Body of pancreas (tissue), 4 donors: Measurements from ENCODE around the gene ADD1. TPM values are rescaled to one million over a fixed set of nuclear protein-coding genes. Genes with fewer than 3 reads are reported as not detected.

ENCODE experiments used
- ATAC-seq: fragments of 150-250 bp; one replicate; pipeline ENCODE4 v1.9.1; 2016
- DNase-seq, 4 donors: peaks; one replicate each; pipeline ENCODE4 v3.0.0-alpha.2; 2019
- H3K27ac ChIP-seq, 4 donors: fragments of 200-600 bp; sonication (generic); 1 replicate in 3 of 4; 2 replicates in 1 of 4; pipeline versions ENCODE4 v1.5.1 to v1.6.1; 2016 to 2019; ENCODE audit warnings: mild to moderate bottlenecking in 1 of 4, mixed read lengths in 1 of 4, moderate library complexity in 1 of 4
- H3K27me3 ChIP-seq, 2 donors: fragments of 200-600 bp; sonication (generic); one replicate each; pipeline ENCODE4 v1.6.0; 2016; ENCODE audit warnings: mild to moderate bottlenecking in 1 of 2
- H3K36me3 ChIP-seq, 2 donors: fragments of 200-600 bp; sonication (generic); replicated peaks in 1 of 2; 2 replicates each; pipeline ENCODE4 v1.5.1; 2016; ENCODE audit warnings: low read depth in 2 of 2; ENCODE audit not compliant: insufficient read depth in 1 of 2
- H3K4me1 ChIP-seq: fragments of 200-600 bp; sonication (generic); one replicate; pipeline ENCODE4 v1.6.0; 2016
- H3K4me3 ChIP-seq, 2 donors: fragments of 200-600 bp; sonication (generic); 1 replicate in 1 of 2; 2 replicates in 1 of 2; pipeline ENCODE4 v1.5.1; 2016 to 2019
- H3K9me3 ChIP-seq, 3 donors: fragments of 200-600 bp; sonication (generic); 1 replicate in 2 of 3; 2 replicates in 1 of 3; pipeline ENCODE4 v1.5.1; 2016
- CTCF ChIP-seq, 7 experiments: fragments of 450-650 bp in 4 of 7; fragments of 200-600 bp in 3 of 7; sonication (generic) in 3 of 7; IDR thresholded peaks; one replicate each; pipeline ENCODE4 v1.5.1; 2016 to 2019; ENCODE audit warnings: antibody characterized with exemption in 7 of 7
- POLR2A ChIP-seq, 3 donors: fragments of 450-650 bp; IDR thresholded peaks; one replicate each; pipeline ENCODE4 v1.6.1; 2016; ENCODE audit warnings: antibody characterized with exemption in 3 of 3, mild to moderate bottlenecking in 2 of 3
- WGBS, 2 donors: methylation state at CpG; one replicate each; pipeline ENCODE4 v1.1.5; 2017; 5-methylcytosine and 5-hydroxymethylcytosine counted together
- intact Hi-C: fragments of 100-400 bp; cut with DNase I; formaldehyde crosslinking; loops from one replicate; pipeline ENCODE4 v1.15.1; 2023
- total RNA-seq, 2 donors: library from RNA; depleted of rRNA; stranded (reverse); fragments of >200 nt; gene quantifications; one replicate each; pipeline ENCODE4 v1.1.0, GENCODE V29; 2016

The ADD1 gene
- total RNA-seq, 2 donors from 2014 or later = 84.1 to 266 TPM

GRCh38 chr4:2941138-2942036, 97.7 kb downstream of the ADD1 start:
- no peaks in the 10 kb centered on the region for H3K9me3 ChIP-seq
- intact Hi-C loops = no loop called here
- H3K36me3 ChIP-seq = peaks cover 35 to 40% of the 10 kb centered on the region in 2 donors
- no peak overlapping the region for H3K4me3 ChIP-seq
- 88 to 93% methylated on average over 22 to 24 of the region's 24 CpGs for WGBS, 2 donors
- TF ChIP-seq CTCF (IDR thresholded peaks at IDR 0.05) = no peak
- no peak for TF ChIP-seq POLR2A (IDR thresholded peaks at IDR 0.05)
- ATAC-seq (no peak), DNase-seq (peak in 1 of 4 donors; percentile 10)
- H3K27ac ChIP-seq = no peak overlapping the region
- no peaks in the 10 kb centered on the region for H3K27me3 ChIP-seq
- H3K4me1 ChIP-seq = peaks cover 11% of the 10 kb centered on the region

DNA sequence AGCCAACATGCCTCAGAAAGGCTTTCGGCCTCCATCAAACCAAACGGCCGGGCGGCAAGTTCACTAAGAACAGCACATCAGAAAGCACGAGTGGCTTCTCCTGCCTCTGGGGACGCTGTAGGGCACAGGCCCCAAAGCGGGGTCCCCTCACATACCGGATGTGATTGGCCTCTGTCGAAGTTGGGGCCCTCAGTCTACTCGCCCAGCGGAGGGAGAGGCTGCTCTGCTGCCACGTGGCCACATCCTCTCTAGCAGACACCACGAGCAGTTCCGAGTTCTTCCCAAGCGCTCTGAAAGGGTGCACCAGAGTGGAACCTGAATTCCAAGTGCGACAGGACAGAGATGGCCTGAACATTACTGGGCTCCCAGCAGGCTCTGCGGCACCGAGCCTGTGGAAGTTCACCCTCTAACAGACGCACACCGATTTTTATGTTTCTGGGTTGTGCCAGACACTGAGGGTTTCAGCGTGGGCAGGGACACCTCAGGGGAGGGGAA, 98.4 kb downstream of the ADD1 start:
- intact Hi-C loops = no loop called here
- Histone ChIP-seq H3K4me3 (no peak overlapping the region), H3K9me3 (no peaks in the 10 kb centered on the region), H3K36me3 (peaks cover 40 to 47% of the 10 kb centered on the region in 2 donors), H3K27ac (no peak overlapping the region), H3K4me1 (peaks cover 4% of the 10 kb centered on the region), H3K27me3 (no peaks in the 10 kb centered on the region)
- no peak for TF ChIP-seq CTCF (IDR thresholded peaks at IDR 0.05)
- TF ChIP-seq POLR2A (IDR thresholded peaks at IDR 0.05) = no peak
- ATAC-seq (no peak), DNase-seq (peak in 1 of 4 donors; percentile 10)
- 89 to 93% methylated on average over 20 to 21 of the region's 21 CpGs for WGBS, 2 donors

GRCh38 chr4:2942532-2943363, 99.1 kb downstream of the ADD1 start:
- intact Hi-C loops = no loop called here
- Histone ChIP-seq H3K9me3 (no peaks in the 10 kb centered on the region), H3K27ac (no peak overlapping the region), H3K27me3 (no peaks in the 10 kb centered on the region), H3K36me3 (peaks cover 40 to 51% of the 10 kb centered on the region in 2 donors), H3K4me3 (no peak overlapping the region), H3K4me1 (no peaks in the 10 kb centered on the region)
- ATAC-seq (peak; percentile 13), DNase-seq (peak in 1 of 4 donors; percentile 12)
- TF ChIP-seq POLR2A (IDR thresholded peaks at IDR 0.05) = no peak
- 81 to 93% methylated on average over 21 to 31 of the region's 31 CpGs for WGBS, 2 donors

GRCh38 chr4:2943364-2944090, 99.9 kb downstream of the ADD1 start:
- no peaks in the 10 kb centered on the region for H3K4me1 ChIP-seq
- H3K36me3 ChIP-seq = peaks cover 40 to 57% of the 10 kb centered on the region in 2 donors
- ATAC-seq = no peak
- 92 to 94% methylated on average over 20 of the region's 20 CpGs for WGBS, 2 donors
- TF ChIP-seq POLR2A (IDR thresholded peaks at IDR 0.05) (no peak), CTCF (IDR thresholded peaks at IDR 0.05) (no peak)
- no peak overlapping the region for H3K27ac ChIP-seq
- DNase-seq = peak in 1 of 4 donors; percentile 10
- no peak overlapping the region for H3K4me3 ChIP-seq
- H3K27me3 ChIP-seq = no peaks in the 10 kb centered on the region
- H3K9me3 ChIP-seq = no peaks in the 10 kb centered on the region
- intact Hi-C loops = no loop called here
